ENCODE data around the gene CD22.
A peak's percentile ranks its signal among the peaks of the same experiment; 100 is the strongest.

The CD22 gene

GRCh38 chr19:35328851-35329285 is at the start of gene CD22:
Gene CD22, plus strand, starts transcription at chr19:35329187. Its CDS starts 2,854 bp downstream, at chr19:35332041.
- Histone ChIP-seq H3K9me3 (ENCODE audit: control insufficient read depth, insufficient read depth, low read depth, low read length) (no peaks in the 10 kb centered on the region), H3K36me3 (ENCODE audit: control insufficient read depth in 2 of 2, insufficient read depth in 1 of 2, low read length in 2 of 2) (no peaks in the 10 kb centered on the region), H3K27ac (ENCODE audit: extremely low read depth, low read depth, low read length) (no peak within 1 kb of the TSS), H3K4me1 (ENCODE audit: control insufficient read depth, insufficient read depth, low read length) (no peaks in the 10 kb centered on the region), H3K4me3 (ENCODE audit: low read depth, low read length) (no peak within 1 kb of the TSS)
- TF ChIP-seq PRDM1 (tag by site-specific recombination; IDR thresholded peaks at IDR 0.05): no peak
- no peak for TF ChIP-seq YY1 (tag by site-specific recombination; IDR thresholded peaks at IDR 0.05)
- no peak for TF ChIP-seq ELK4 (IDR thresholded peaks at IDR 0.05; ENCODE audit: borderline replicate concordance, low read depth, low read length)
- no peak for TF ChIP-seq ZNF132 (tag by site-specific recombination; IDR thresholded peaks at IDR 0.05; ENCODE audit: borderline replicate concordance)
- TF ChIP-seq ZNF366 (tag by site-specific recombination; conservative IDR thresholded peaks at IDR 0.05): no peak
- TF ChIP-seq RBAK (tag by site-specific recombination; IDR thresholded peaks at IDR 0.05): no peak
- no peak for TF ChIP-seq ZNF302 (tag by site-specific recombination; IDR thresholded peaks at IDR 0.05; ENCODE audit: low read depth)
- TF ChIP-seq IKZF3 (tag by site-specific recombination; IDR thresholded peaks at IDR 0.05): no peak
- no peak for TF ChIP-seq ZSCAN18 (tag by site-specific recombination; IDR thresholded peaks at IDR 0.05)
- no peak for TF ChIP-seq ZNF792 (tag by site-specific recombination; IDR thresholded peaks at IDR 0.05)
- TF ChIP-seq, protein P1, sequence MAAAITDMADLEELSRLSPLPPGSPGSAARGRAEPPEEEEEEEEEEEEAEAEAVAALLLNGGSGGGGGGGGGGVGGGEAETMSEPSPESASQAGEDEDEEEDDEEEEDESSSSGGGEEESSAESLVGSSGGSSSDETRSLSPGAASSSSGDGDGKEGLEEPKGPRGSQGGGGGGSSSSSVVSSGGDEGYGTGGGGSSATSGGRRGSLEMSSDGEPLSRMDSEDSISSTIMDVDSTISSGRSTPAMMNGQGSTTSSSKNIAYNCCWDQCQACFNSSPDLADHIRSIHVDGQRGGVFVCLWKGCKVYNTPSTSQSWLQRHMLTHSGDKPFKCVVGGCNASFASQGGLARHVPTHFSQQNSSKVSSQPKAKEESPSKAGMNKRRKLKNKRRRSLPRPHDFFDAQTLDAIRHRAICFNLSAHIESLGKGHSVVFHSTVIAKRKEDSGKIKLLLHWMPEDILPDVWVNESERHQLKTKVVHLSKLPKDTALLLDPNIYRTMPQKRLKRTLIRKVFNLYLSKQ (tag by site-specific recombination; IDR thresholded peaks at IDR 0.05; ENCODE audit: borderline replicate concordance): no peak
- TF ChIP-seq ZXDB (tag by site-specific recombination; IDR thresholded peaks at IDR 0.05): no peak
- TF ChIP-seq, protein P2, sequence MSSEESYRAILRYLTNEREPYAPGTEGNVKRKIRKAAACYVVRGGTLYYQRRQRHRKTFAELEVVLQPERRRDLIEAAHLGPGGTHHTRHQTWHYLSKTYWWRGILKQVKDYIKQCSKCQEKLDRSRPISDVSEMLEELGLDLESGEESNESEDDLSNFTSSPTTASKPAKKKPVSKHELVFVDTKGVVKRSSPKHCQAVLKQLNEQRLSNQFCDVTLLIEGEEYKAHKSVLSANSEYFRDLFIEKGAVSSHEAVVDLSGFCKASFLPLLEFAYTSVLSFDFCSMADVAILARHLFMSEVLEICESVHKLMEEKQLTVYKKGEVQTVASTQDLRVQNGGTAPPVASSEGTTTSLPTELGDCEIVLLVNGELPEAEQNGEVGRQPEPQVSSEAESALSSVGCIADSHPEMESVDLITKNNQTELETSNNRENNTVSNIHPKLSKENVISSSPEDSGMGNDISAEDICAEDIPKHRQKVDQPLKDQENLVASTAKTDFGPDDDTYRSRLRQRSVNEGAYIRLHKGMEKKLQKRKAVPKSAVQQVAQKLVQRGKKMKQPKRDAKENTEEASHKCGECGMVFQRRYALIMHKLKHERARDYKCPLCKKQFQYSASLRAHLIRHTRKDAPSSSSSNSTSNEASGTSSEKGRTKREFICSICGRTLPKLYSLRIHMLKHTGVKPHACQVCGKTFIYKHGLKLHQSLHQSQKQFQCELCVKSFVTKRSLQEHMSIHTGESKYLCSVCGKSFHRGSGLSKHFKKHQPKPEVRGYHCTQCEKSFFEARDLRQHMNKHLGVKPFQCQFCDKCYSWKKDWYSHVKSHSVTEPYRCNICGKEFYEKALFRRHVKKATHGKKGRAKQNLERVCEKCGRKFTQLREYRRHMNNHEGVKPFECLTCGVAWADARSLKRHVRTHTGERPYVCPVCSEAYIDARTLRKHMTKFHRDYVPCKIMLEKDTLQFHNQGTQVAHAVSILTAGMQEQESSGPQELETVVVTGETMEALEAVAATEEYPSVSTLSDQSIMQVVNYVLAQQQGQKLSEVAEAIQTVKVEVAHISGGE (tag by site-specific recombination; conservative IDR thresholded peaks at IDR 0.05; ENCODE audit: low read depth): no peak
- no peak for TF ChIP-seq ZNF501 (tag by site-specific recombination; IDR thresholded peaks at IDR 0.05)
- ChIA-PET POLR2A (no interaction called here), CTCF (interaction anchor here (2.9 kb wide), 1 partner anchor 166 kb away, joined by 16 read pairs; no protein-coding TSS in a partner anchor)

DNA sequence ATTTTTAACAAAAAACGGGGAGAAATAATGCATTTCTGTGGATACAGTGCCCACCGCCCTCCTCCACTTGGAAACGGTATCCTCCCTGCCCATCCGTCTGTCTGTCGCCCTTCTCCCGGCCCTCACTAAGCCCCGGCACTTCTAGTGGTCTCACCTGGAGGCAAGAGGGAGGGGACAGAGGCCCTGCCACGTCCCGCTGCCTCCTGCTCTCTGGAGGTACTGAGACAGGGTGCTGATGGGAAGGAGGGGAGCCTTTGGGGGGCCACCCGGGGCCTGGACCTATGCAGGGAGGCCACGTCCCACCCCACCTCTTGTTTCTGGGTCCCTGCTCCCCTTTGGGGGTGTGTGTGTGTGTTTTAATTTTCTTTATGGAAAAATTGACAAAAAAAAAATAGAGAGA is 49.6 kb upstream of the CD22 start:
- ChIA-PET POLR2A (interaction anchor here (0.6 to 4.2 kb wide), 3 partner anchors 15 to 231 kb away, joined by 3 to 23 read pairs (median 3); no protein-coding TSS in a partner anchor), CTCF (interaction anchor here (3.6 kb wide), 1 partner anchor 9 kb away, joined by 21 read pairs; the partner anchor contains the start of gene USF2)
- H3K27ac ChIP-seq (ENCODE audit: extremely low read depth, low read depth, low read length): no peak overlapping the region
- TF ChIP-seq ZBTB26 (tag by site-specific recombination; optimal IDR thresholded peaks at IDR 0.05) (no peak), GLIS2 (tag by site-specific recombination; IDR thresholded peaks at IDR 0.05) (peak; percentile 25; the same call in 1 of the 2 replicates)
- peaks cover 36 to 47% of the 10 kb centered on the region in 2 experiments for H3K36me3 ChIP-seq (ENCODE audit: control insufficient read depth in 2 of 2, insufficient read depth in 1 of 2, low read length in 2 of 2)
- no peaks in the 10 kb centered on the region for H3K9me3 ChIP-seq (ENCODE audit: control insufficient read depth, insufficient read depth, low read depth, low read length)
- H3K4me3 ChIP-seq (ENCODE audit: low read depth, low read length): no peak overlapping the region
- H3K4me1 ChIP-seq (ENCODE audit: control insufficient read depth, insufficient read depth, low read length): no peaks in the 10 kb centered on the region
